Esophagus squamous epithelium (tissue), 5 donors: ENCODE measurements around the gene LPIN1. TPM values are rescaled to one million over a fixed set of nuclear protein-coding genes. Genes with fewer than 3 reads are reported as not detected.

Source experiments
- DNase-seq: peaks from one replicate; lab custom pipeline; 2025; lab: John Stamatoyannopoulos, UW
- H3K27ac ChIP-seq, 4 donors: fragments of 200-600 bp; sonication (generic); one replicate each; pipeline ENCODE4 v1.5.1; 2016 to 2019; ENCODE audit warnings: mild to moderate bottlenecking in 1 of 4
- H3K27me3 ChIP-seq, 4 donors: fragments of 200-600 bp; sonication (generic); 1 replicate in 3 of 4; 2 replicates in 1 of 4; pipeline versions ENCODE4 v1.5.1 to v1.6.0; 2017 to 2021; ENCODE audit warnings: antibody characterized with exemption in 1 of 4
- H3K36me3 ChIP-seq, 3 donors: fragments of 200-600 bp; sonication (generic); one replicate each; pipeline ENCODE4 v1.5.1; 2016 to 2019
- H3K4me1 ChIP-seq, 3 donors: fragments of 200-600 bp; sonication (generic); one replicate each; pipeline ENCODE4 v1.5.1; 2017 to 2019
- H3K4me3 ChIP-seq, 4 donors: fragments of 200-600 bp; sonication (generic); 1 replicate in 3 of 4; 2 replicates in 1 of 4; pipeline ENCODE4 v1.5.1; 2016 to 2019; ENCODE audit warnings: mild to moderate bottlenecking in 2 of 4, moderate library complexity in 1 of 4
- H3K9me3 ChIP-seq, 3 donors: fragments of 200-600 bp; sonication (generic); one replicate each; pipeline ENCODE4 v1.5.1; 2016 to 2019
- POLR2A ChIP-seq, 4 donors: fragments of 450-650 bp; IDR thresholded peaks; one replicate each; pipeline ENCODE4 v1.6.1; 2017; ENCODE audit warnings: antibody characterized with exemption in 4 of 4, mild to moderate bottlenecking in 4 of 4, moderate library complexity in 3 of 4
- WGBS, 2 donors: methylation state at CpG; one replicate each; pipeline ENCODE4 v1.1.5; 2018; 5-methylcytosine and 5-hydroxymethylcytosine counted together
- intact Hi-C: fragments of 100-400 bp; cut with DNase I; formaldehyde crosslinking; loops from one replicate; pipeline ENCODE4 v1.15.0; 2022
- total RNA-seq, 4 donors: library from RNA; depleted of rRNA; stranded (reverse); fragments of >200 nt; gene quantifications; one replicate each; pipeline ENCODE4 v1.1.0, GENCODE V29; 2016
- TF ChIP-seq, protein P1 (sequence below), 6 experiments: fragments of 450-650 bp in 4 of 6; fragments of 200-600 bp in 2 of 6; sonication (generic) in 2 of 6; IDR thresholded peaks; one replicate each; pipeline ENCODE4 v1.5.1; 2016 to 2019; ENCODE audit warnings: antibody characterized with exemption in 6 of 6, mild to moderate bottlenecking in 4 of 6, moderate library complexity in 4 of 6
- donor health status: DM: yes; HTN: yes; CAD: no.

LPIN1 gene
- total RNA-seq, 4 donors from 2014 or later, result 16.9 to 80.9 (median 39.7) TPM

GRCh38 chr2:11699686-11700670, 46.5 kb upstream of the LPIN1 start:
- WGBS, 2 donors, result 56 to 74% methylated on average over 6 to 9 of the region's 9 CpGs
- Histone ChIP-seq H3K4me1 (peaks cover 4 to 58% (median 14%) of the 10 kb centered on the region in 3 donors), H3K27ac (peak overlapping the region in 3 of 4 donors; percentile 52 to 70 (median 68)), H3K36me3 (no peaks in the 10 kb centered on the region), H3K9me3 (no peaks in the 10 kb centered on the region), H3K27me3 (no peaks in the 10 kb centered on the region), H3K4me3 (no peak overlapping the region)
- intact Hi-C loops, result no loop called here
- no peak for DNase-seq
- TF ChIP-seq, protein P1, sequence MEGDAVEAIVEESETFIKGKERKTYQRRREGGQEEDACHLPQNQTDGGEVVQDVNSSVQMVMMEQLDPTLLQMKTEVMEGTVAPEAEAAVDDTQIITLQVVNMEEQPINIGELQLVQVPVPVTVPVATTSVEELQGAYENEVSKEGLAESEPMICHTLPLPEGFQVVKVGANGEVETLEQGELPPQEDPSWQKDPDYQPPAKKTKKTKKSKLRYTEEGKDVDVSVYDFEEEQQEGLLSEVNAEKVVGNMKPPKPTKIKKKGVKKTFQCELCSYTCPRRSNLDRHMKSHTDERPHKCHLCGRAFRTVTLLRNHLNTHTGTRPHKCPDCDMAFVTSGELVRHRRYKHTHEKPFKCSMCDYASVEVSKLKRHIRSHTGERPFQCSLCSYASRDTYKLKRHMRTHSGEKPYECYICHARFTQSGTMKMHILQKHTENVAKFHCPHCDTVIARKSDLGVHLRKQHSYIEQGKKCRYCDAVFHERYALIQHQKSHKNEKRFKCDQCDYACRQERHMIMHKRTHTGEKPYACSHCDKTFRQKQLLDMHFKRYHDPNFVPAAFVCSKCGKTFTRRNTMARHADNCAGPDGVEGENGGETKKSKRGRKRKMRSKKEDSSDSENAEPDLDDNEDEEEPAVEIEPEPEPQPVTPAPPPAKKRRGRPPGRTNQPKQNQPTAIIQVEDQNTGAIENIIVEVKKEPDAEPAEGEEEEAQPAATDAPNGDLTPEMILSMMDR (IDR thresholded peaks at IDR 0.05), result no peak
- TF ChIP-seq POLR2A (IDR thresholded peaks at IDR 0.05), result no peak

- no peak for TF ChIP-seq POLR2A (IDR thresholded peaks at IDR 0.05)
- TF ChIP-seq, protein P1 (IDR thresholded peaks at IDR 0.05), result no peak
- no peak for DNase-seq
- Histone ChIP-seq H3K9me3 (no peaks in the 10 kb centered on the region), H3K27me3 (no peaks in the 10 kb centered on the region), H3K4me1 (peaks cover 4 to 58% (median 14%) of the 10 kb centered on the region in 3 donors), H3K4me3 (no peak overlapping the region), H3K27ac (peak overlapping the region; percentile 56 to 80 (median 70)), H3K36me3 (no peaks in the 10 kb centered on the region)
- intact Hi-C loops, result no loop called here
- 45 to 56% methylated on average over 5 of the region's 5 CpGs for WGBS, 2 donors
Observed at GRCh38 chr2:11701206-11701605, 45.2 kb upstream of the LPIN1 start.

GRCh38 chr2:11701751-11702301, 44.6 kb upstream of the LPIN1 start:
- no peak overlapping the region for H3K4me3 ChIP-seq
- H3K36me3 ChIP-seq, result no peaks in the 10 kb centered on the region
- no peaks in the 10 kb centered on the region for H3K27me3 ChIP-seq
- H3K9me3 ChIP-seq, result no peaks in the 10 kb centered on the region
- no peak for TF ChIP-seq POLR2A (IDR thresholded peaks at IDR 0.05)
- TF ChIP-seq, protein P1 (IDR thresholded peaks at IDR 0.05), result no peak
- no peak for DNase-seq
- intact Hi-C loops, result no loop called here
- H3K27ac ChIP-seq, result peak overlapping the region; percentile 56 to 80 (median 70)
- H3K4me1 ChIP-seq, result peaks cover 4 to 53% (median 12%) of the 10 kb centered on the region in 3 donors
- 55 to 62% methylated on average over 12 to 13 of the region's 14 CpGs for WGBS, 2 donors

GRCh38 chr2:11702946-11703345, 43.5 kb upstream of the LPIN1 start:
- Histone ChIP-seq H3K27ac (peak overlapping the region in 3 of 4 donors; percentile 56 to 80 (median 71)), H3K9me3 (no peaks in the 10 kb centered on the region), H3K4me1 (peaks cover 0 to 41% (median 1%) of the 10 kb centered on the region in 3 donors), H3K36me3 (no peaks in the 10 kb centered on the region), H3K27me3 (no peaks in the 10 kb centered on the region), H3K4me3 (no peak overlapping the region)
- intact Hi-C loops, result no loop called here
- DNase-seq, result no peak
- 89 to 93% methylated on average over 1 to 2 of the region's 2 CpGs for whole genome bisulfite sequencing, 2 donors
- TF ChIP-seq, protein P1 (IDR thresholded peaks at IDR 0.05), result no peak
- no peak for TF ChIP-seq POLR2A (IDR thresholded peaks at IDR 0.05)

GRCh38 chr2:11703700-11704099, 42.7 kb upstream of the LPIN1 start:
- 60 to 70% methylated on average over 1 of the region's 1 CpG for WGBS, 2 donors
- Histone ChIP-seq H3K27me3 (no peaks in the 10 kb centered on the region), H3K9me3 (no peaks in the 10 kb centered on the region), H3K4me3 (no peak overlapping the region), H3K4me1 (peaks cover 0 to 34% (median 0%) of the 10 kb centered on the region in 3 donors), H3K27ac (peak overlapping the region in 1 of 4 donors; percentile 2), H3K36me3 (no peaks in the 10 kb centered on the region)
- TF ChIP-seq, protein P1 (IDR thresholded peaks at IDR 0.05), result no peak
- TF ChIP-seq POLR2A (IDR thresholded peaks at IDR 0.05), result no peak
- no peak for DNase-seq
- intact Hi-C loops, result no loop called here
